B cell (primary cell): Measurements from ENCODE around the gene PCNX4.

Experiments
- CTCF ChIP-seq: fragments of 200-600 bp; IDR thresholded peaks from one replicate; pipeline ENCODE4 v1.8.0; 2022; ENCODE audit warnings: antibody characterized with exemption, mild to moderate bottlenecking
- EZH2 ChIP-seq: IDR thresholded peaks from 2 replicates; pipeline ENCODE4 v1.6.1; 2012; ENCODE audit warnings: borderline replicate concordance, low read depth, mild to moderate bottlenecking, moderate library complexity, low read length; ENCODE audit not compliant: insufficient read depth, poor library complexity, severe bottlenecking

GRCh38 chr14:60085693-60086092 is 6.0 kb upstream of the PCNX4 start:
- no peak for TF ChIP-seq CTCF
- no peak for TF ChIP-seq EZH2
